Astrocyte (in vitro differentiated cells and primary cell): ENCODE data around the gene UNC45B.

Experiments used
- CTCF ChIP-seq: IDR thresholded peaks from 2 replicates; pipeline ENCODE4 v1.5.1; 2011; ENCODE audit warnings: low read depth, mild to moderate bottlenecking, inconsistent platforms, low read length, moderate library complexity; ENCODE audit not compliant: insufficient read depth
- EZH2 ChIP-seq: IDR thresholded peaks from 2 replicates; pipeline ENCODE4 v1.6.1; 2012; ENCODE audit warnings: mild to moderate bottlenecking, low read length, inconsistent platforms; ENCODE audit not compliant: insufficient read depth

GRCh38 chr17:35155246-35155645 lies 7.6 kb downstream of the UNC45B start:
- no peak for TF ChIP-seq CTCF
- no peak for TF ChIP-seq EZH2
